Esophagus muscularis mucosa (tissue), 4 donors: ENCODE measurements around the gene PRR5L. TPM values are rescaled to one million over a fixed set of nuclear protein-coding genes. Genes with fewer than 3 reads are reported as not detected.
A peak's percentile ranks its signal among the peaks of the same experiment; 100 is the strongest.

ENCODE experiments used
- DNase-seq: peaks from one replicate; pipeline ENCODE4 v3.0.0-alpha.2; 2017; ENCODE audit errors: extremely low spot score
- H3K27ac ChIP-seq, 4 donors: fragments of 200-600 bp; sonication (generic); replicated peaks in 1 of 4; 1 replicate in 3 of 4; 2 replicates in 1 of 4; pipeline ENCODE4 v1.5.1; 2016 to 2019; ENCODE audit warnings: mild to moderate bottlenecking in 1 of 4
- H3K27me3 ChIP-seq, 4 donors: fragments of 200-600 bp; sonication (generic); one replicate each; pipeline versions ENCODE4 v1.5.1 to v1.6.0; 2016 to 2019
- H3K36me3 ChIP-seq, 4 donors: fragments of 200-600 bp; sonication (generic); one replicate each; pipeline ENCODE4 v1.5.1; 2016 to 2019
- H3K4me1 ChIP-seq, 4 donors: fragments of 200-600 bp; sonication (generic); one replicate each; pipeline ENCODE4 v1.5.1; 2016 to 2019
- H3K4me3 ChIP-seq, 4 donors: fragments of 200-600 bp; sonication (generic); 1 replicate in 2 of 4; 2 replicates in 2 of 4; pipeline ENCODE4 v1.5.1; 2016 to 2019; ENCODE audit warnings: mild to moderate bottlenecking in 4 of 4, moderate library complexity in 1 of 4
- H3K9me3 ChIP-seq, 4 donors: fragments of 200-600 bp; sonication (generic); 1 replicate in 3 of 4; 2 replicates in 1 of 4; pipeline ENCODE4 v1.5.1; 2016 to 2019
- EP300 ChIP-seq: sonication (generic); formaldehyde crosslinking; IDR thresholded peaks from one replicate; pipeline ENCODE4 v1.6.1; 2017; ENCODE audit warnings: antibody characterized with exemption
- POLR2A ChIP-seq: fragments of 450-650 bp; IDR thresholded peaks from one replicate; pipeline ENCODE4 v1.6.1; 2017; ENCODE audit warnings: antibody characterized with exemption, moderate library complexity, mild to moderate bottlenecking, low read depth
- POLR2AphosphoS5 ChIP-seq, 2 donors: sonication (generic); formaldehyde crosslinking; IDR thresholded peaks; one replicate each; pipeline ENCODE4 v1.6.1; 2017; ENCODE audit warnings: antibody characterized with exemption in 2 of 2
- WGBS: methylation state at CpG from one replicate; pipeline ENCODE4 v1.1.5; 2018; 5-methylcytosine and 5-hydroxymethylcytosine counted together
- intact Hi-C: fragments of 100-400 bp; cut with DNase I; formaldehyde crosslinking; loops from one replicate; pipeline ENCODE4 v1.15.1; 2023
- total RNA-seq, 4 donors: library from RNA; depleted of rRNA; stranded (reverse); fragments of >200 nt; gene quantifications; one replicate each; pipeline versions ENCODE4 v1.1.0 to v1.2.1, GENCODE V29; 2016
- TF ChIP-seq, protein P1 (sequence below), 3 experiments: fragments of 200-600 bp in 2 of 3; fragments of 450-650 bp in 1 of 3; sonication (generic) in 2 of 3; IDR thresholded peaks; one replicate each; pipeline ENCODE4 v1.5.1; 2017 to 2019; ENCODE audit warnings: antibody characterized with exemption in 3 of 3, mild to moderate bottlenecking in 2 of 3, moderate library complexity in 1 of 3

The PRR5L gene
- total RNA-seq, 4 donors from 2014 or later: 1.7 to 9.6 (median 3.1) TPM

DNA sequence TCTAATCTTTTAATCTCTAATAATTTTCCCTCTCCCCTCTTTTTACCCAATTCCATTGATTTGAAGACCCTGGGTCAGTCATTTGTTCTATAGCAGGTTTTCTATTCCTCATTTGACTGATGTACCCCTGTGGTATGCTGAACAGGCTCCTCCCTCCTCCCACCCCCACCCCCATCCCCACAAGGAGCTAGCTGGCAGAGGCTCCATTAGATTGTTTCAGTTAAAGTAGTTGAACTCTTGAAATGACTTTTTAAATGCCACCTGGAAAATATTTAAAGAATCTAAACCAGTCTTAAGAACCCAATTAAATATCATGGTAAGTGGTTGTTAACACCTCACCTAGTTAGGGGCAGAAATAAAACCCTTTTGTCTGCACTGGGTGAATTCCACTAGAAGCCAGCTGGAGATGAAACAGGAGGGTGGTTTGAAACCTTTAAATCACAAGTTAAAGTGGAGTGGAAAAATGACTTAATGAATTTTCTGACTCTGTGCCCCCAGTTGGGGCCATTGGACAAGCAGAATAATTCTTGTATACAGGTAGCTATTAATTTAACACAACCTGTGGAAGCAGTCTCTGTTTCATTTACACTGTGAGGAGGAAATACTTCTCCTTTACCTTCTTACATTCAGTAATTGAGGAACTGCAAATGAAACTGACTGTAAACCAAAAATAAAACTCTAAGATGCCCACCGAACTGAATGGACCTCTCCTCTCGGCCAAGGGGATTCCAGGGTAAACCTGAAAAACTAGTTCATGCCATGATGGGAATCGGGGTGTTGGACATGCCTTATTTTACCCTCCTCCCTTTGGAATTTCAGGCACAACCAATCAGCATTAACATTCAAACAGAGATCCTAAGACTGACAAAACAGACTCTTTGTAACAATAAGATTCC is 30.7 kb downstream of the PRR5L start:
- Histone ChIP-seq H3K4me3 (no peak overlapping the region), H3K9me3 (no peaks in the 10 kb centered on the region), H3K4me1 (no peaks in the 10 kb centered on the region), H3K36me3 (no peaks in the 10 kb centered on the region), H3K27ac (no peak overlapping the region), H3K27me3 (no peaks in the 10 kb centered on the region)
- TF ChIP-seq, protein P1, sequence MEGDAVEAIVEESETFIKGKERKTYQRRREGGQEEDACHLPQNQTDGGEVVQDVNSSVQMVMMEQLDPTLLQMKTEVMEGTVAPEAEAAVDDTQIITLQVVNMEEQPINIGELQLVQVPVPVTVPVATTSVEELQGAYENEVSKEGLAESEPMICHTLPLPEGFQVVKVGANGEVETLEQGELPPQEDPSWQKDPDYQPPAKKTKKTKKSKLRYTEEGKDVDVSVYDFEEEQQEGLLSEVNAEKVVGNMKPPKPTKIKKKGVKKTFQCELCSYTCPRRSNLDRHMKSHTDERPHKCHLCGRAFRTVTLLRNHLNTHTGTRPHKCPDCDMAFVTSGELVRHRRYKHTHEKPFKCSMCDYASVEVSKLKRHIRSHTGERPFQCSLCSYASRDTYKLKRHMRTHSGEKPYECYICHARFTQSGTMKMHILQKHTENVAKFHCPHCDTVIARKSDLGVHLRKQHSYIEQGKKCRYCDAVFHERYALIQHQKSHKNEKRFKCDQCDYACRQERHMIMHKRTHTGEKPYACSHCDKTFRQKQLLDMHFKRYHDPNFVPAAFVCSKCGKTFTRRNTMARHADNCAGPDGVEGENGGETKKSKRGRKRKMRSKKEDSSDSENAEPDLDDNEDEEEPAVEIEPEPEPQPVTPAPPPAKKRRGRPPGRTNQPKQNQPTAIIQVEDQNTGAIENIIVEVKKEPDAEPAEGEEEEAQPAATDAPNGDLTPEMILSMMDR (IDR thresholded peaks at IDR 0.05): no peak
- intact Hi-C loops: no loop called here
- peak; percentile 8 for DNase-seq
- 66% methylated on average over 3 of the region's 3 CpGs for WGBS

DNA sequence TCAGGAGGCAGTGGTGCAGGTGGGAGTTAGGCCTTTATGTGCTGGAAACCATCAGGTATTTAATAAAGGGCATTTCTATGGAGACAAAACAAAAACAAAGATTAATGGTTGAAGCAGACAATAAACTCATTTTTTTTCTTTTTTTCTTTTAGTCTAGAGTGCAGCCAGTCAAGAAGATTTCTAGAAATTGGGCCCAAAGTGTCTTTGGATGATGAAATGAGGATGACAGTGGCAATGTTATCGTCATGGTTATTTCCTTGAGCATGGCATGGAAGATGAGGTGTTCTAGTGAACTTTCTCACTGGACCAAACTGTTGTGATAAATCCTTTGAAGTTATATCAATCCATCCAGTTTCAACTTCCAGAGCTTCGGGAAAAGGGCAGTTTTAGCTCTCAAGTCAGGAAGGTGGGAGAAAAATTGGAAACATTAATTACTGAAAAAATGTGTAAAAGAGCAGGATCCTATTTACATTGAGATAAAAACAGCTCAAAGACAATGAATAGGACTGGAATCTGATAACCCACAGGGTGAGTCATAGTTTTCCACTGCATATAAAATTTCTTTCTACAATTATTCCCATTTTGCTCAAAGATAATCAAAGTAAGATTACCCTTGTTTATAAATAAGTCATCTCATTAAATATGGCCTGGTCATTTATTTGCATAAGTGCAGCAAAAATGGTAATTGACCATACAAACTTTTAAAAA is 33.0 kb downstream of the PRR5L start:
- Histone ChIP-seq H3K4me3 (no peak overlapping the region), H3K36me3 (no peaks in the 10 kb centered on the region), H3K27me3 (no peaks in the 10 kb centered on the region), H3K9me3 (no peaks in the 10 kb centered on the region), H3K27ac (no peak overlapping the region), H3K4me1 (no peaks in the 10 kb centered on the region)
- intact Hi-C loops: no loop called here
- TF ChIP-seq EP300: no peak
- TF ChIP-seq POLR2A: no peak
- TF ChIP-seq, protein P1 (IDR thresholded peaks at IDR 0.05): no peak
- no peak for TF ChIP-seq POLR2AphosphoS5 (IDR thresholded peaks at IDR 0.05)
- DNase-seq: peak; percentile 1
- 82% methylated on average over 2 of the region's 2 CpGs for WGBS

DNA sequence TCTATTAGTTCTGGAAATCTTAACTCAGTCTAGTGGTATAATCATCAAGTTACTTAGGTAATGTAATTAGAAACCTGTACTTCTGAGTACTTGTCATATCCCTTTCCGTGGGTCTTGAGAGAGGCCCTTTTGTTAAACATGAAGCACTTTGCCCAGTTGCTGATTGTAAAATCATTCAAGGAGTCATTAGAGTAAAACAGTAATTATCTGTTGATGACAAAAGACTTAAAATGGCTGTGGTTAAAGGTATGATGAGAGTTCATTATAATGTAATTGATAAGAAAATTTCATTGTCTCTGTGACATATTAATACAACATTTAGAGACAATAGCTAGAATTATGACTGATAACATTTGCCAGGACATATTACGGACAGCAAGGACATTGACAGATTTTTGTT is 34.3 kb downstream of the PRR5L start:
- no peak for DNase-seq
- H3K27ac ChIP-seq: no peak overlapping the region
- no peak overlapping the region for H3K4me3 ChIP-seq
- no peaks in the 10 kb centered on the region for H3K4me1 ChIP-seq
- WGBS: 84% methylated on average over 2 of the region's 2 CpGs
- no peak for TF ChIP-seq POLR2A
- no peak for TF ChIP-seq EP300
- no peak for TF ChIP-seq POLR2AphosphoS5 (IDR thresholded peaks at IDR 0.05)
- TF ChIP-seq, protein P1 (IDR thresholded peaks at IDR 0.05): no peak
- H3K27me3 ChIP-seq: no peaks in the 10 kb centered on the region
- H3K9me3 ChIP-seq: no peaks in the 10 kb centered on the region
- no peaks in the 10 kb centered on the region for H3K36me3 ChIP-seq
- intact Hi-C loops: no loop called here

DNA sequence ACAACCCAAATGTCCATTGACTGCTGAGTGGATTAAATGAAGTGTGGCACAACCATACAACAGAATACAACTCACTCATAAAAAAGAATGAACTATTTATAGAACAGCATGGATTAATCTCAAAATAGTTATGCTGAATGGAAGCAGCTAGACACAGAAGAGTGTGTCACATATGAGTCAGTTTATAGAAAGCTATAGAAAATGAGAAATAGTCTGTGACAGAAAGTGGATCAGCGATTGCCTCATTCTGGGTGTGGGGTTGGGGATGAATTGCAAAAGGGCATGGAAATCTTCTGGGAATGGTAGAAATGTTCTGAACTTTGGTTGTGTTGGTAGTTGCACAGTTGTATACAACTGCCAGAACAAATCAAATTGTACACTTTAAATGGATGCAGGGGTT is 37.4 kb downstream of the PRR5L start:
- DNase-seq: peak; percentile 24
- Histone ChIP-seq H3K27me3 (no peaks in the 10 kb centered on the region), H3K9me3 (no peaks in the 10 kb centered on the region), H3K4me3 (no peak overlapping the region), H3K4me1 (no peaks in the 10 kb centered on the region), H3K36me3 (no peaks in the 10 kb centered on the region), H3K27ac (no peak overlapping the region)
- WGBS: 92% methylated on average over 1 of the region's 1 CpG
- intact Hi-C loops: no loop called here
- TF ChIP-seq EP300: no peak
- no peak for TF ChIP-seq POLR2AphosphoS5 (IDR thresholded peaks at IDR 0.05)
- TF ChIP-seq, protein P1 (IDR thresholded peaks at IDR 0.05): no peak
- no peak for TF ChIP-seq POLR2A
